Smooth muscle cell (in vitro differentiated cells): ENCODE data around the gene NEDD4L. TPM values are rescaled to one million over a fixed set of nuclear protein-coding genes. Genes with fewer than 3 reads are reported as not detected.

Experiments used
- DNase-seq: peaks from one replicate; lab custom pipeline; 2025; ENCODE audit not compliant: unreplicated experiment; lab: John Stamatoyannopoulos, UW
- H2AFZ ChIP-seq: fragments of 200-600 bp; sonication (generic); 2 replicates; pipeline ENCODE4 v1.6.0; 2016; ENCODE audit warnings: antibody characterized with exemption, low read depth, mild to moderate bottlenecking
- H3F3A ChIP-seq: fragments of 200-600 bp; sonication (generic); 2 replicates; pipeline ENCODE4 v1.6.0; 2017; ENCODE audit warnings: antibody characterized with exemption, low read depth
- H3K27ac ChIP-seq: fragments of 200-600 bp; sonication (generic); 2 replicates; pipeline ENCODE4 v1.5.1; 2016; ENCODE audit warnings: low read depth, mild to moderate bottlenecking
- H3K27me3 ChIP-seq: fragments of 200-600 bp; sonication (generic); 2 replicates; pipeline ENCODE4 v1.6.1; 2016; ENCODE audit warnings: low read depth, mild to moderate bottlenecking
- H3K36me3 ChIP-seq: fragments of 200-600 bp; sonication (generic); 2 replicates; pipeline ENCODE4 v1.5.1; 2016; ENCODE audit warnings: low read depth
- H3K4me1 ChIP-seq: fragments of 200-600 bp; sonication (generic); 2 replicates; pipeline ENCODE4 v1.5.1; 2016; ENCODE audit warnings: low read depth
- H3K4me2 ChIP-seq: fragments of 200-600 bp; sonication (generic); 2 replicates; pipeline ENCODE4 v1.6.0; 2016; ENCODE audit warnings: mild to moderate bottlenecking
- H3K4me3 ChIP-seq: fragments of 200-600 bp; sonication (generic); 2 replicates; pipeline ENCODE4 v1.5.1; 2016; ENCODE audit warnings: mild to moderate bottlenecking
- H3K79me2 ChIP-seq: fragments of 200-600 bp; sonication (generic); 2 replicates; pipeline ENCODE4 v1.6.0; 2016; ENCODE audit warnings: low read depth, mild to moderate bottlenecking
- H3K9ac ChIP-seq: fragments of 200-600 bp; sonication (generic); 2 replicates; pipeline ENCODE4 v1.6.0; 2016; ENCODE audit warnings: low read depth
- H3K9me3 ChIP-seq: fragments of 200-600 bp; sonication (generic); replicated peaks from 2 replicates; pipeline ENCODE4 v1.5.1; 2016; ENCODE audit warnings: low read depth
- H4K20me1 ChIP-seq: fragments of 200-600 bp; sonication (generic); 2 replicates; pipeline ENCODE4 v1.6.0; 2016; ENCODE audit warnings: low read depth
- WGBS: methylation state at CpG from one replicate; pipeline ENCODE4 v1.1.7; 2016; ENCODE audit warnings: low lambda C conversion rate; 5-methylcytosine and 5-hydroxymethylcytosine counted together
- polyA plus RNA-seq: library from polyadenylated mRNA; unstranded; fragments of >200 nt; fragmentation: Nextera tagmentation; extraction: Ambion mirVana; gene quantifications from 2 replicates; pipeline ENCODE4 v1.2.1, GENCODE V29; 2016
- total RNA-seq: library from RNA; depleted of rRNA; stranded (reverse); fragments of >200 nt; gene quantifications from 2 replicates; pipeline ENCODE4 v1.2.3, GENCODE V29; 2014
- TF ChIP-seq, protein P1 (sequence below): fragments of 200-600 bp; sonication (generic); IDR thresholded peaks from 2 replicates; pipeline ENCODE4 v1.5.1; 2017; ENCODE audit warnings: borderline replicate concordance, mild to moderate bottlenecking, antibody characterized with exemption; ENCODE audit not compliant: insufficient read depth, poor library complexity, severe bottlenecking

NEDD4L gene
- total and polyA plus RNA-seq, 2 experiments from 2014 or later, result 8.7 to 41.3 TPM

DNA sequence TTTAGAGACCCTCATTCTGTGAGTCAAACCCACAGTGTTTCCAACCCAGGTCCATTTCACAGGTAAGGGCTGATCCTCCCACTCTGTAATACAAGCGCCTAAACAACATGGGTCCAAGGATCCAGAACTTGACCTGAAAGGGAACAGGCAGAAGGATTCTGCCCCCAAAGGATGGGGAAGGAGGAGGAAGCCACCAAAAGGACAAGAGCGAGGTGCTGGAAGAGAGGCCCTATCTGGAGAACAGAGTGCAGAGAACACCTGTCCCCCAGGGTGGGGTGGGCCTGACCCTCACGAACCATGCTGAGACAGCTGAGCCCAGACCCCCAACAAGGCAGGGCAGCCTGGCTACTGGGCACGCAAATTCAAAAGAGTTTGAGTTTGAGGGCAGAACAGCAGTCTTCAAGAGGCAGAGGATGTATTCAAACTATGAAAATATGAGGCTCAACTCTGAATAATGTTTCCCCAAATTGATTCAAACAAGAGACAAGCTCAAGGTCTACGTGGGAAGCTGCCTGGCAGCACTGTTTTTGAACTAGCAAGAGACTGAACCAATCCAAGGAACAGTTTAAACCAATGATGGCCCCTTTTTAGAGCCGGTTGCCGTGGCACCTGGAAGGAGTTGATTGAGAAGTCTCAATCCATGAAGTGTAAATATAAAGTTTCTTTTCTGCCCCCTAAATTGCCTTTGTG is 372.1 kb downstream of the NEDD4L start:
- Histone ChIP-seq H3K9ac (no peak overlapping the region), H3K4me3 (no peak overlapping the region), H3F3A (no peaks in the 10 kb centered on the region), H3K36me3 (no peaks in the 10 kb centered on the region), H2AFZ (no peak overlapping the region), H3K9me3 (no peaks in the 10 kb centered on the region), H3K27me3 (no peaks in the 10 kb centered on the region), H4K20me1 (no peaks in the 10 kb centered on the region), H3K4me1 (no peaks in the 10 kb centered on the region), H3K27ac (no peak overlapping the region), H3K4me2 (no peak overlapping the region), H3K79me2 (no peaks in the 10 kb centered on the region)
- no peak for DNase-seq
- TF ChIP-seq, protein P1, sequence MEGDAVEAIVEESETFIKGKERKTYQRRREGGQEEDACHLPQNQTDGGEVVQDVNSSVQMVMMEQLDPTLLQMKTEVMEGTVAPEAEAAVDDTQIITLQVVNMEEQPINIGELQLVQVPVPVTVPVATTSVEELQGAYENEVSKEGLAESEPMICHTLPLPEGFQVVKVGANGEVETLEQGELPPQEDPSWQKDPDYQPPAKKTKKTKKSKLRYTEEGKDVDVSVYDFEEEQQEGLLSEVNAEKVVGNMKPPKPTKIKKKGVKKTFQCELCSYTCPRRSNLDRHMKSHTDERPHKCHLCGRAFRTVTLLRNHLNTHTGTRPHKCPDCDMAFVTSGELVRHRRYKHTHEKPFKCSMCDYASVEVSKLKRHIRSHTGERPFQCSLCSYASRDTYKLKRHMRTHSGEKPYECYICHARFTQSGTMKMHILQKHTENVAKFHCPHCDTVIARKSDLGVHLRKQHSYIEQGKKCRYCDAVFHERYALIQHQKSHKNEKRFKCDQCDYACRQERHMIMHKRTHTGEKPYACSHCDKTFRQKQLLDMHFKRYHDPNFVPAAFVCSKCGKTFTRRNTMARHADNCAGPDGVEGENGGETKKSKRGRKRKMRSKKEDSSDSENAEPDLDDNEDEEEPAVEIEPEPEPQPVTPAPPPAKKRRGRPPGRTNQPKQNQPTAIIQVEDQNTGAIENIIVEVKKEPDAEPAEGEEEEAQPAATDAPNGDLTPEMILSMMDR, result no peak
- WGBS, result 91% methylated on average over 7 of the region's 7 CpGs

DNA sequence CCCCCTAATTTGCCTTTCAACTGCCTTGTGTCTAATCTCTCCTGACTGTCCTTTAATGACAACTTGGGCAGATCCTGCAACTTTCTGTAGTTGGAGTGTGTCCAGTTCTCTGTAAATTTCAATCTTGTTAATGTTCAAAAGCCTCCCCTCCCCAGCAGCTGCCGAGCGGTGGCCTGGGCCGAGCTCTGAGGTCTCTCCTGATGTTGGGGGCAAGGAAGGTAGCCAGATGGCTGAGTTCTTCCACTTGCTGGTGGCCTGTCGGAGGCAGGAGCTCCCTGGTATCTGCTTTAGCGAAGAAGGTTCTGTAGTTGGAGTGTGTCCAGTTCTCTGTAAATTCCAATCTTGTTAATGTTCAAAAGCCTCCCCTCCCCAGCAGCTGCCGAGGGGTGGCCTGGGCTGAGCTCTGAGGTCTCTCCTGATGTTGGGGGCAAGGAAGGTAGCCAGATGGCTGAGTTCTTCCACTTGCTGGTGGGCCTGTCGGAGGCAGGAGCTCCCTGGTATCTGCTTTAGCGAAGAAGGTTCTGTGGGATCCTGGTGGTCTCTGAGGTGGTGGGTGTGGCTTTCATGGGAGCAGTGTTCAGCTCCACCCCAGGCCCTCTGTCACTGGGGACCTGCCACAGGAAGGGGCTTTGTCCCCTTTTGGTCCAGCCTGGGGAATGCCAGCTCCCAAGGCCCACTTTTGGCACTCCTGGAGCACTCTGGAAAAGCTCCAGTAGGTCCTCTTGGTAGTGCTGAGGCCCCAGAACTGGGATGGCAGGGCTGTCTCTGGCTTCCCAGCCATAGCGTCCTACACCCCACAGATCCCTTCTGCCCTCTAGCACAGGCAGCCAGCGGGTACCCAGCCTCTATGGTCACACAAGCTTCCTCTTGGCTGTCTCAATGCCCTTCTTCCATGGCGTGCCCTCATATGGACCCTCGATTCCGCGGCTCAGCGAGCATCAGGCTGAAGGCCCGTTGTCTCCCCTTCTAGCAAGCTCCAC is 373.0 kb downstream of the NEDD4L start:
- no peaks in the 10 kb centered on the region for H3F3A ChIP-seq
- no peak overlapping the region for H2AFZ ChIP-seq
- no peak overlapping the region for H3K27ac ChIP-seq
- DNase-seq, result no peak
- no peaks in the 10 kb centered on the region for H3K79me2 ChIP-seq
- H3K4me3 ChIP-seq, result no peak overlapping the region
- H3K9ac ChIP-seq, result no peak overlapping the region
- no peaks in the 10 kb centered on the region for H3K9me3 ChIP-seq
- no peaks in the 10 kb centered on the region for H4K20me1 ChIP-seq
- no peaks in the 10 kb centered on the region for H3K27me3 ChIP-seq
- H3K4me1 ChIP-seq, result no peaks in the 10 kb centered on the region
- WGBS, result 74% methylated on average over 16 of the region's 16 CpGs
- TF ChIP-seq, protein P1, result no peak
- H3K4me2 ChIP-seq, result no peak overlapping the region
- H3K36me3 ChIP-seq, result no peaks in the 10 kb centered on the region

DNA sequence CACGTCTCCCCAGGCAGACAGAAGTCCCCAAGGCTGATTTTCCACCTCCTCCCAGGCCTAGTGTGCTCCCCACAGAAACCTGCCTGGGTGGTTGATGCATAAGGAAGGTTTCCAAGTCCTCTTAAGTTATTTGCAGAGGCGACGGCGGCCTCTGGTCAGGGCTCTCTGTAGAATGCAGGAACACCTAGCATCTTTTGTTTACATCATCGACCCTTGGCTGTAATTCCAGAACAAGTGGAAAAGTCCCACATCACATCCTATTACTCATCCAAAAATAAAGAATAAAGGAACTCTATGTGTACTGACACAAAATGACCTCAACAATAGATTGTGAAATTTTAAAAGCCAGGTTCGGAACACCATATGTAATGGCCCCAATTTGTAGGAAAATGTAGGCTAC is 373.7 kb downstream of the NEDD4L start:
- TF ChIP-seq, protein P1, result no peak
- no peak overlapping the region for H2AFZ ChIP-seq

More for the DNA sequence above, 373.7 kb downstream of the NEDD4L start:
- no peak overlapping the region for H3K4me2 ChIP-seq
- H3K36me3 ChIP-seq, result no peaks in the 10 kb centered on the region
- H3K27me3 ChIP-seq, result no peaks in the 10 kb centered on the region
- H3K27ac ChIP-seq, result no peak overlapping the region
- no peaks in the 10 kb centered on the region for H3K79me2 ChIP-seq
- DNase-seq, result no peak
- WGBS, result 93% methylated on average over 6 of the region's 6 CpGs
- H3K9ac ChIP-seq, result no peak overlapping the region
- H3K9me3 ChIP-seq, result no peaks in the 10 kb centered on the region
- no peaks in the 10 kb centered on the region for H3F3A ChIP-seq
- no peak overlapping the region for H3K4me3 ChIP-seq
- no peaks in the 10 kb centered on the region for H4K20me1 ChIP-seq
- no peaks in the 10 kb centered on the region for H3K4me1 ChIP-seq
